GM12878 (cell line): ENCODE data around the gene LRRIQ4. TPM values are rescaled to one million over a fixed set of nuclear protein-coding genes. Genes with fewer than 3 reads are reported as not detected.

Source experiments
- BRCA1 ChIP-seq: IDR thresholded peaks from 2 replicates; pipeline ENCODE4 v1.6.1; 2011; ENCODE audit warnings: low read depth, low read length, improper control_type of control experiment
- CBX3 ChIP-seq: fragments of 200-600 bp; sonication (generic); IDR thresholded peaks from 2 replicates; pipeline ENCODE4 v1.6.1; 2016; ENCODE audit warnings: low read depth, borderline replicate concordance
- CHD4 ChIP-seq: fragments of 200-600 bp; sonication (generic); IDR thresholded peaks from 2 replicates; pipeline ENCODE4 v1.6.1; 2016; ENCODE audit warnings: mild to moderate bottlenecking
- KDM1A ChIP-seq: fragments of 200-600 bp; sonication (generic); IDR thresholded peaks from 2 replicates; pipeline ENCODE4 v1.6.1; 2016; ENCODE audit warnings: borderline replicate concordance
- MLLT1 ChIP-seq: fragments of 450-650 bp; IDR thresholded peaks from 2 replicates; pipeline ENCODE4 v1.6.1; 2016; ENCODE audit warnings: mild to moderate bottlenecking
- NFYB ChIP-seq: IDR thresholded peaks from 2 replicates; pipeline ENCODE4 v1.6.1; 2011; ENCODE audit warnings: low read depth, mild to moderate bottlenecking, low read length, improper control_type of control experiment, moderate library complexity; ENCODE audit not compliant: insufficient read depth
- PBX3 ChIP-seq: IDR thresholded peaks from 2 replicates; pipeline ENCODE4 v1.6.1; 2011; ENCODE audit warnings: mild to moderate bottlenecking, low read depth, low read length, moderate library complexity; ENCODE audit not compliant: insufficient replicate concordance
- PKNOX1 ChIP-seq: fragments of 450-650 bp; IDR thresholded peaks from 2 replicates; pipeline ENCODE4 v1.6.1; 2016; ENCODE audit warnings: mild to moderate bottlenecking
- POLR2AphosphoS5 ChIP-seq: IDR thresholded peaks from 2 replicates; pipeline ENCODE4 v1.6.1; 2011; ENCODE audit warnings: mild to moderate bottlenecking, low read length, inconsistent platforms
- SREBF1 ChIP-seq: IDR thresholded peaks from 2 replicates; pipeline ENCODE4 v1.6.1; 2012; ENCODE audit warnings: mild to moderate bottlenecking, low read length
- YBX1 ChIP-seq: fragments of 450-650 bp; IDR thresholded peaks from 2 replicates; pipeline ENCODE4 v1.6.1; 2016; ENCODE audit warnings: antibody characterized with exemption
- ZZZ3 ChIP-seq: IDR thresholded peaks from 2 replicates; pipeline ENCODE4 v1.6.1; 2011; ENCODE audit warnings: low read depth; ENCODE audit not compliant: control insufficient read depth, insufficient read length
- polyA plus RNA-seq, 11 experiments: library from polyadenylated mRNA; depleted of rRNA in 4 of 11; unstranded in 6 of 11; stranded (reverse) in 5 of 11; fragments of >200 nt; fragmentation: Nextera tagmentation in 4 of 11; fragmentation: Illumina TruSeq in 1 of 11; extraction: Ambion mirVana in 4 of 11; extraction: Trizol in 1 of 11; gene quantifications; 1 replicate in 1 of 11; 2 replicates in 10 of 11; pipeline versions ENCODE4 v1.2.1 to v1.2.3, GENCODE V29; 2011 to 2016; ENCODE audit warnings: inconsistent platforms in 2 of 11, missing spikeins in 2 of 11, low read depth in 1 of 11
- total RNA-seq, 4 experiments: library from RNA; depleted of rRNA in 3 of 4; stranded (reverse); fragments of >200 nt in 3 of 4; fragmentation: Illumina TruSeq in 1 of 4; extraction: Trizol in 1 of 4; gene quantifications; 2 replicates each; pipeline versions ENCODE4 v1.2.1 to v1.2.3, GENCODE V29; 2013 to 2021

The LRRIQ4 gene
- total and polyA plus RNA-seq, 10 of the 15 experiments (the other 5 are each of a cell fraction or from before 2014, with no cell fraction given), result 0.06 to 0.21 (median 0.14) TPM; not detected in 3

GRCh38 chr3:169772897-169773816 lies 39.5 kb upstream of the LRRIQ4 start, which contains the start of gene MYNN (continued):
- TF ChIP-seq PKNOX1 (peak; percentile 84), BRCA1 (no peak), NFYB (no peak), YBX1 (no peak), KDM1A (no peak), POLR2AphosphoS5 (peak; percentile 96), MLLT1 (peak; percentile 53), SREBF1 (no peak), CHD4 (no peak), CBX3 (no peak), ZZZ3 (no peak), PBX3 (peak; percentile 61)
